ENCODE results near the gene RAB24.

The RAB24 gene

GRCh38 chr5:177332896-177333260 lies 29.4 kb upstream of the RAB24 start:
- no peak for DNase-seq

DNA sequence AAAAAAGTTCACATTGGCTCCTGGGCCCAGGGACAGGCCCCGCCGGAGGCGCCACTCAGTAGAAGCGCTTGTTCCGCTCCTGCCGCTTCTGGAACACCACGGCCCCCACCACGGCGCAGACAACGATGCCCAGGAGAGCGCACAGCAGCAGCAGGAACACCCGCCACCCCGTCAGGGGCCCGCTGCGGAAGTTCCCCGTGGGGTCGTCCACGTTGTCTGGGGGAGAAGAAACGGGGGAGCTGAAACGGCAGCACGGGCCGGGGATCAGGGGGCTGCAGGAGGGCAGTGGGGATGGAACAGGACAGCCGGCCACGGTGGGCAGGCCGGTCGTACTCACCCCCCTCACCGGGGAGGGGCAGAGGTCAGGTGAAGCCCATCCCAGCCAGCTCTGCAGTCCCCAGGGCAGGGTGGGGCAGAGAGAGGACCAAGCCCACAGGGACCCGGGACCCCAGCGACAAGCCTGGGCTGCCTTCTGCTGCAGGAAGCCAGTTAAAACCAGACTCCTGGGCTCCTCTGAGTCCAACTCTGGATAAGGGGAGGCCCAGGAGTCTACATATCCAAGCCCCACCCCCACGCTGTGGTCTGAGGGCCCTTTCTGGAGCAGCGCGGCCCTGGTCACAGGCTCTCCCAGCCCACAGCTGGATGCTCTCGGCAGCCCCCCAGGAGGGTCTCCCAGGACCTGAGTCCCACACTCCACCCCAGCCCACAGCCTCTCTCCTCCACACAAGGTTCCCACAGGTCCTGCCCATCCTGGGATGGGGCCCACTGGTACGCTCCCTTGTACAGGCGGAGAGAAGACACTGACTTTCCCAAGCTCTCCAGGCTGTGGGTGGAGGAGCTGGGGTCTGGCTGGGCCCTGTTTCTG lies 28.7 kb upstream of the RAB24 start:
- DNase-seq, result no peak

GRCh38 chr5:177330991-177331842 lies 27.7 kb upstream of the RAB24 start:
- no peak for DNase-seq

DNA sequence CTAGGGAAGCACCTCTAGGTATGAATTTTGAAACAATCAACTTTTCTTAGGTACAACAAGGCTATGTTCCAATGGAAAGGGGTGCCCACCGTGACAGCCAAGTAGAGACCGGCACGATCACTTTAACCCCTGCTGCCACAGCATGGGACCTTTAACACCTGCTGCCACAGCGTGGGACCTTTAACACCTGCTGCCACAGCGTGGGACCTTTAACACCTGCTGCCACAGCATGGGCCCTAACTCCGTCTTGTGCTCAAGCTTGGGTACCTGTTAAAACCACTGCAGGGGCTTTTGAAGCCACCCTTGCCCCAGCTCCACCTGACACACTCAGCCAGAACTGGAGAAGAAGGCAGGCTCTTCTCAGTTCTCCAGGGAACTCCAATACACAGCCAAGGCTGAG lies 26.4 kb upstream of the RAB24 start:
- no peak for DNase-seq

DNA sequence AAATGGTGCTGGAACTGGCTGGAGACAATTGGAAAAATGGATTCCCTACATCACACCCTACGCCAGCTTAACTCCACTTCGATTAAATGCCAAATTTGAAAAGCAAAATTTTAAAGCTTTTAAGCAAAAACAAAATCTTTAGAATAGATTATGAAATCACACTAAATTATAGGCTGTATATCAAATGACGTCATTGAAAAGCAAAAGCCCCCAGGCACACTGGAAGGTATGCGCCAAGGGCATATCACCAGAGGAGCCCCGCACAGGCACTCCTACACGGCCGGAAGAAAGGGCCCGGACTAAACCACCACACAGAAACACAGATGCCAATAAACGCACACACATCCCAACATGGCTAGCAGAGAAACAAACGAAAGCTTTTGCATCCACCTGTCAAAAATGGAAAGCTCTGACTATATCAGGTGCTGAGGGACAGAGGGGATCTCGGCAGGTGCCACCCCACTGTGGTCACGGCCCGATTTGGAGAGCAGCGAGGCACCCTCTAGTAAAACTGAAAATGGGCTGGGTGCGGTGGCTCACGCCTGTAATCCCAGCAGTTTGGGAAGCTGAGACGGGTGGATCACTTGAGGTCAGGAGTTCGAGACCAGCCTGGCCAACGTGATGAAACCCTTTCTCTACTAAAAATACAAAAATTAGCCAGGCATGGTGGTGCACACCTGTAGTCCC lies 25.2 kb upstream of the RAB24 start:
- no peak for DNase-seq

GRCh38 chr5:177327539-177328522 lies 24.3 kb upstream of the RAB24 start:
- no peak for DNase-seq

GRCh38 chr5:177325868-177326381 lies 22.4 kb upstream of the RAB24 start:
- DNase-seq, result no peak

- no peak for DNase-seq
Measured at GRCh38 chr5:177320879-177321278, 17.4 kb upstream of the RAB24 start.

DNA sequence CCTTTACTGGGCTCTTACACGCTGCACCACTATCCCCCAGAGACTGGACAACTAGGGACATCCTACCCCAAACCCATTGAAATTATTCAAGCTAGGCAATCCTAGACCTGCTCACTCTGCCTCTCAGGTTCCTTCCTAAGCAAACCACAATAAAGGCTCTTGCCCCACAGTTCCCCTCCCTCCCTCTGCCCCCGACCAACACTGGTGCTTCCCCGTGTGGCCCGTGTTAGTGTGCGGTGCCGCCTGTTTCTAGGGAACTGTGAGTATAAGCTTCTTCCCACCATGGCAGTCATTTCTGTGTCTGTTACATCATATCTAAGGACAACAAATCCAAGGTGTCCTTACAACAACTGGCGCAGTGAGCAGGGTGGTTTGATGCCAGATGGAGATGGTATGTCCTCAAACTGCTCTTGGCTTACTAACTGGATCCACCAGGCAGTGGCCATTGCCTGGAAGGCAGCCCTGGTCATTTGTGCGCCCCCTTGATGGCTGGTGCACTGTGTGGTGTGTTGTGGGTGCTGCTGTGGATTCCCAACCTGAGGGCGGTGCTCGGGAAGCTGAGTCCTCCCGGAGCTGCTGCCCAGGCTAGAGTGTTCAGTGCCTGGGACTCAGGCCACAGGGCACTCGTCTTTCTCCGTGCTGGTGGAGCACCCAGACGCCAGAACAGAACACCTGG lies 16.5 kb upstream of the RAB24 start:
- DNase-seq, result no peak

- peak; percentile 75 for DNase-seq
Measured at GRCh38 chr5:177317959-177318377, 14.4 kb upstream of the RAB24 start.

DNA sequence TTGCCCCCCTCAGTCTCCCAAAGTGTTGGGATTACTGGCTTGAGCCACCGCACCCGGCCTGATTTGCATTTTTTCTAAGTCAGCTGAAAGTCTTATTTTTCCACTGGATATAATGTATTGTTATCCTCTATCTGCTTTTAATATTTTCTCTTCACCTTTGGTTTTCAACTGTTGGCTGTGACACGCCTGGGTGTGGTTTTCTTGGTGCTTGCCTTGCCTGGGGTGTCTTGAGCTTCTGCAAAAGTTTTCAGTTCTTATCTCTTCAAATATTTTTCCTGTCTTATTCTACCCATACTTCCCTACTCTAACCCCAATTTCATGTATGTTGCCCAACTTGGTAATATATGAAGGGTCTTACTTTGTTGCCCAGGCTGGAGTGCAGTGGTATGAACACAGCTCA lies 12.5 kb upstream of the RAB24 start:
- DNase-seq, result no peak

DNA sequence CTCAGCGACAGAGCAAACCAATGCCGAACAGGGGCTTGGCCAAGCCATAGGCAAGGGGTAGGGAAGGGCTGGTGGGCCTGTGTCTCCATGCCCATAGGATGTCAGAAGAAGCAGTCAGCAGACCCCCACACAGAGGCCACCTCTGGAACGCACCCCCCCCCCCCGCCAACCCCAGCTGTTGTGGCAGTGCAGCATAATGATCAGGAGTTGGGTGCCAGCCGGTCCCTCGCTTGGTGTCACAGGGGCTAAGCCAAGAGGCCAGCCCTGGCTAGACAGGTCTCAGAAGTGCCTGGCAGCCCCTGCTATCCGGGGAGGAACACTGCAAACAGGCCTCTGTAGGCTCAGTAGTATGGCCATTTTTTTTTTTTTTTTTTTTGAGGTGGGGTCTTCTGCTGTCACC lies 11.9 kb upstream of the RAB24 start:
- DNase-seq, result no peak

GRCh38 chr5:177314376-177315342 lies 11.1 kb upstream of the RAB24 start:
- DNase-seq, result no peak

DNA sequence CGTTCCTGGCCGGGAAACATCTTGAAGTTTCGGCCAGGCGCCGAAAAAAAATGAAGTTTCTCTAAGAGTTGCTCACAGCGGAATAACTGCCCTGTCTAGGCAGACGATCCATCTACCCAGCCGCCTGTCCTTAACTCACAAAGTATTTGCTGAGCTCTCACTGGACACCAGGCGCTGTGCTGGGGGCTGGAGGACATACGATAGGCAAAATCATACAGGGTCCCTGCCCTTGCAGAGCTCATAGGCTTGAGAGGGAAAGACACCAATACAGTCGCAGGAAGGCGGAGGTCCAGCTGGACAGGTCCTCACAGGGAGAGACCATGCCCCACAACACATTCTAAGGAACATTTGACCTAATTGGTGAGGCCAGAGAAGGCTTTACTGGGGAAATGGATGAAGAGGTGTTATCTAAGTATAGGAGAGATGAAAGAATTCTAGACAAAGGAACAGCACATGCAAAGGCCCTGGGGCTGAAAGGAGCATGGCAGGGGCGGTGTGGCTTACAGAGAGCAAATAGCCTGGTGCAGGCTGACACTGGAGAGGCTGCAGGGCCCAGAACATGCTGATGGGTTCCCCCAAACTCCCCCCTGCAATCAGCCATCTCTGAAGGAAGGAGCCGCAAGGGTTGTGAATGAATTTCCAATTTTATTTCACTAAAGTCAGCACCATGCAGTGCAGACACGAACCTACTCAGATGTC lies 10.2 kb upstream of the RAB24 start:
- DNase-seq, result no peak

- no peak for DNase-seq
Measured at GRCh38 chr5:177312649-177313181, 9.2 kb upstream of the RAB24 start.

DNA sequence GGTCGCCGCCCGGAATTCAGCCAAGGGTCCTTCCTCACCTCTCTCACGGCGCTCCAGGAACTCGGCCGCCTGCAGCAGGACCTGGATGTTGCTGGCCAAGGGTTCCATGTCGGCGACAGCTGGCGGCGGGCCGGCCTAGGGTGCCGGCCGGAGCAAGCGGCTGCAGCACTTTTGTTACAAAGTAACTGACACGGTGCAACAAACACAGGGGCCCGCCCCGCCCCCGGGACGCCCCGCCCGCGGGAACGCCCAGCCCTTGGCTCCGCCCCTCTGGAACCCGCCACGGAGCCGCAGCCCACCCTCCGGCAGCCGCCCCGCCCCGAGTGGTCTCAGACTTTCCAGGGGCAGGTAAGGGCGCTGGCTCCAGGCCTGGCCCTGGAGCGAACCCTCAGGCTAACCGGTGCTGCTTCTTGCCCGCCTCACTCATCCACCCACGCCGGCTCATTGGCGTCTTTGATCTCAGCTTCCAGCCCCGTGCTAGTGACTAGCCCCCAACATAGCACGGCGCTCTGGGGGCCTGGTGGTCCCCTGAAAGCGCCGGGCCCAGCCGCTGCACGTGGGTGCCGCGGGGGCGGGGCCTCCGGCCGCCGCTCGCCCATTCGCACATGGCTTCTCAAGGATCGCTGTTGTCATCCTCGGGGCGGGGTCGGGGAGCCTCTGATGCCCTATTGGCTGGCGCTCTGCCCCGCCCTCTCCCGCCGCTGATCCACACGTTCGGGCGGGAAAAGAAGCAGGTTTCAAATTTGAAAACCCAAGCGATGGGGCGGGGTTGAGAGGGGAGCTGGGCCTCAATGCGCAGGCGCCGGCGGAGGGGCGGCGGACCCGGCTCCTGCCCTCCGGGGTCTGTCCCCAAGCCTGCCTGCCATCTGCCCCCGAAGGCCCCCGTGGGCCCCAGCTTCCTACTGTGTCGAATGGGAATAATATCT lies 8.5 kb upstream of the RAB24 start, which contains the start of gene MXD3:
MXD3 (minus strand) TSS at position 176 of the 926 bp plus-strand sequence; CDS start at position 108, 68 bp downstream.
- DNase-seq, result peak; percentile 98

DNA sequence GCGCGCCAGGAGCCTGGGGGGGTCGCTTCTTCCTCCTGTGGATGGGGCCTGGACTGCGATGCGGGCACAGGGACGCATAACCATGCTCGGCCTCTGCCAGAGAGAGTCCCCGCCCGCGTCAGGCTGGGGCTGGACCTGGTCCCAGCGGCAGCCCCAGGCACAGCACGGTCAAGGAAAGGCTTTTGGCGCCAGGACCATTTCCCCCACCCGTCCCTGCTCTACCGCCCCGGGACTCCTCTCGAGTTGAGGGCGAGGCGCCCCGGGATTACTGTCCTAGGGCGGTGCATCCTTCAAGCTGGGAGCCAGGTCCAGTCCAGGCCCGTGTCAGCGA lies 7.8 kb upstream of the RAB24 start:
- no peak for DNase-seq

All from activated naive CD4-positive, alpha-beta T cell treated with anti-CD3 and anti-CD28 coated beads, Interleukin-2, amount 50 U/mL, for 16 hours (primary cell).